HepG2 (cell line): Measurements from ENCODE around the gene PAPSS2.

ENCODE experiments used
- ARNT ChIP-seq: fragments of 450-650 bp; IDR thresholded peaks from 2 replicates; pipeline ENCODE4 v1.6.1; 2017
- FOSL2 ChIP-seq: sonication (generic); formaldehyde crosslinking; IDR thresholded peaks from 2 replicates; pipeline ENCODE4 v1.4.0; 2020; ENCODE audit warnings: missing genetic modification reagents
- KAT7 ChIP-seq: IDR thresholded peaks from 2 replicates; pipeline ENCODE4 v1.6.1; 2018; ENCODE audit warnings: borderline replicate concordance, missing compliant biosample characterization
- MAX ChIP-seq: IDR thresholded peaks from 2 replicates; pipeline ENCODE4 v1.6.1; 2012; ENCODE audit warnings: inconsistent platforms
- MIER2 ChIP-seq: IDR thresholded peaks from 2 replicates; pipeline ENCODE4 v1.6.1; 2016; ENCODE audit warnings: missing biosample characterization, missing genetic modification reagents
- NFE2L2 ChIP-seq: fragments of 150-350 bp; IDR thresholded peaks from 2 replicates; pipeline ENCODE4 v1.6.1; 2014; ENCODE audit warnings: low read length
- PCBP2 ChIP-seq: fragments of 200-400 bp; formaldehyde crosslinking; optimal IDR thresholded peaks from 2 replicates; pipeline ENCODE3; 2018; ENCODE audit warnings: low read length, low read depth; ENCODE audit not compliant: poor library complexity, severe bottlenecking
- ZBTB2 ChIP-seq: sonication (generic); formaldehyde crosslinking; IDR thresholded peaks from 2 replicates; pipeline ENCODE4 v1.8.0; 2022; ENCODE audit warnings: low read depth, missing genetic modification reagents
- ZFX ChIP-seq: sonication (generic); formaldehyde crosslinking; IDR thresholded peaks from 2 replicates; pipeline ENCODE4 v1.4.0; 2020; ENCODE audit warnings: mild to moderate bottlenecking, low read depth, missing genetic modification reagents, moderate library complexity
- ZNF558 ChIP-seq: sonication (generic); formaldehyde crosslinking; IDR thresholded peaks from 2 replicates; pipeline ENCODE4 v1.9.0; 2022; ENCODE audit warnings: mild to moderate bottlenecking, missing genetic modification reagents, borderline replicate concordance
- TF ChIP-seq, protein P1 (sequence below): sonication (generic); formaldehyde crosslinking; IDR thresholded peaks from 2 replicates; pipeline ENCODE4 v1.5.0; 2020; ENCODE audit warnings: mild to moderate bottlenecking, missing genetic modification reagents

- TF ChIP-seq ZNF558 (CRISPR knock-in tag), result no peak
- no peak for TF ChIP-seq ARNT
- no peak for TF ChIP-seq ZFX (CRISPR knock-in tag)
- TF ChIP-seq MAX, result no peak
- TF ChIP-seq FOSL2 (CRISPR knock-in tag), result no peak
- TF ChIP-seq PCBP2, result no peak
- no peak for TF ChIP-seq NFE2L2
- TF ChIP-seq KAT7 (CRISPR knock-in tag), result no peak
- TF ChIP-seq, protein P1, sequence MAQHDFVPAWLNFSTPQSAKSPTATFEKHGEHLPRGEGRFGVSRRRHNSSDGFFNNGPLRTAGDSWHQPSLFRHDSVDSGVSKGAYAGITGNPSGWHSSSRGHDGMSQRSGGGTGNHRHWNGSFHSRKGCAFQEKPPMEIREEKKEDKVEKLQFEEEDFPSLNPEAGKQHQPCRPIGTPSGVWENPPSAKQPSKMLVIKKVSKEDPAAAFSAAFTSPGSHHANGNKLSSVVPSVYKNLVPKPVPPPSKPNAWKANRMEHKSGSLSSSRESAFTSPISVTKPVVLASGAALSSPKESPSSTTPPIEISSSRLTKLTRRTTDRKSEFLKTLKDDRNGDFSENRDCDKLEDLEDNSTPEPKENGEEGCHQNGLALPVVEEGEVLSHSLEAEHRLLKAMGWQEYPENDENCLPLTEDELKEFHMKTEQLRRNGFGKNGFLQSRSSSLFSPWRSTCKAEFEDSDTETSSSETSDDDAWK, result no peak
- TF ChIP-seq MIER2, result no peak
- no peak for TF ChIP-seq ZBTB2 (CRISPR knock-in tag)
These were observed 671 bp upstream of the PAPSS2 start for GRCh38 chr10:87658858-87659555.
